ENCODE data around the gene TBC1D8.
"Not testable (repeated sequence)": the region's sequence is repeated elsewhere in the genome, so short reads cannot be mapped to it uniquely, and the experiment has no call there.

The TBC1D8 gene

GRCh38 chr2:101151146-101151858, at the start of gene TBC1D8:
TBC1D8 (minus strand) TSS chr2:101151382; CDS start chr2:101151253, 129 bp downstream.
- DNase-seq (ENCODE audit: low read depth) = peak; percentile 57

GRCh38 chr2:101200676-101201075, 49.5 kb upstream of the TBC1D8 start:
- no peak for DNase-seq (ENCODE audit: low read depth)

- no peak for DNase-seq (ENCODE audit: low read depth)
These were observed 48.1 kb upstream of the TBC1D8 start for GRCh38 chr2:101199251-101199791.

- DNase-seq (ENCODE audit: low read depth) = no peak
These were observed 46.6 kb upstream of the TBC1D8 start for GRCh38 chr2:101197814-101198213.

GRCh38 chr2:101197215-101197745, 46.1 kb upstream of the TBC1D8 start:
- DNase-seq (ENCODE audit: low read depth) = no peak

- no peak for DNase-seq (ENCODE audit: low read depth)
These were observed 44.9 kb upstream of the TBC1D8 start for GRCh38 chr2:101195871-101196661.

- no peak for DNase-seq (ENCODE audit: low read depth)
These were observed 41.9 kb upstream of the TBC1D8 start for GRCh38 chr2:101193033-101193626.

GRCh38 chr2:101190747-101191516, 39.8 kb upstream of the TBC1D8 start:
- no peak for DNase-seq (ENCODE audit: low read depth)

GRCh38 chr2:101188683-101189405, 37.7 kb upstream of the TBC1D8 start:
- DNase-seq (ENCODE audit: low read depth) = no peak

- no peak for DNase-seq (ENCODE audit: low read depth)
These were observed 35.9 kb upstream of the TBC1D8 start for GRCh38 chr2:101187131-101187530.

- DNase-seq (ENCODE audit: low read depth) = no peak
These were observed 34.5 kb upstream of the TBC1D8 start for GRCh38 chr2:101185656-101186055.

GRCh38 chr2:101185085-101185484, 33.9 kb upstream of the TBC1D8 start:
- DNase-seq (ENCODE audit: low read depth) = no peak

GRCh38 chr2:101179982-101180381, 28.8 kb upstream of the TBC1D8 start:
- no peak for DNase-seq (ENCODE audit: low read depth)

GRCh38 chr2:101176803-101177202, 25.6 kb upstream of the TBC1D8 start:
- DNase-seq (ENCODE audit: low read depth) = no peak

- DNase-seq (ENCODE audit: low read depth) = no peak
These were observed 24.8 kb upstream of the TBC1D8 start for GRCh38 chr2:101175991-101176390.

- no peak for DNase-seq (ENCODE audit: low read depth)
These were observed 22.6 kb upstream of the TBC1D8 start for GRCh38 chr2:101173707-101174295.

- DNase-seq (ENCODE audit: low read depth) = not testable (repeated sequence)
These were observed 18.6 kb upstream of the TBC1D8 start for GRCh38 chr2:101169822-101170221.

- no peak for DNase-seq (ENCODE audit: low read depth)
These were observed 17.5 kb upstream of the TBC1D8 start for GRCh38 chr2:101168706-101169105.

- DNase-seq (ENCODE audit: low read depth) = not testable (repeated sequence)
These were observed 16.4 kb upstream of the TBC1D8 start for GRCh38 chr2:101167532-101167931.

GRCh38 chr2:101164021-101164420, 12.8 kb upstream of the TBC1D8 start:
- DNase-seq (ENCODE audit: low read depth) = no peak

Measured in stimulated activated CD8-positive, alpha-beta memory T cell treated with anti-CD3 and anti-CD28 coated beads, Interleukin-12 subunit alpha, Interleukin-12 subunit beta, amount 100 ng/mL, for 4 hours (primary cell).